ENCODE data around the gene KATNB1. TPM values are rescaled to one million over a fixed set of nuclear protein-coding genes. Genes with fewer than 3 reads are reported as not detected.
"Not testable (repeated sequence)": the region's sequence is repeated elsewhere in the genome, so short reads cannot be mapped to it uniquely, and the experiment has no call there.

Gene KATNB1
- total RNA-seq, 1 experiment from 2014 or later, result 60.4 TPM

- TF ChIP-seq CDX4 (CRISPR knock-in tag; IDR thresholded peaks at IDR 0.05; ENCODE audit: borderline replicate concordance), result no peak
Observed at GRCh38 chr16:57781349-57781740, 45.8 kb downstream of the KATNB1 start (continued).

DNA sequence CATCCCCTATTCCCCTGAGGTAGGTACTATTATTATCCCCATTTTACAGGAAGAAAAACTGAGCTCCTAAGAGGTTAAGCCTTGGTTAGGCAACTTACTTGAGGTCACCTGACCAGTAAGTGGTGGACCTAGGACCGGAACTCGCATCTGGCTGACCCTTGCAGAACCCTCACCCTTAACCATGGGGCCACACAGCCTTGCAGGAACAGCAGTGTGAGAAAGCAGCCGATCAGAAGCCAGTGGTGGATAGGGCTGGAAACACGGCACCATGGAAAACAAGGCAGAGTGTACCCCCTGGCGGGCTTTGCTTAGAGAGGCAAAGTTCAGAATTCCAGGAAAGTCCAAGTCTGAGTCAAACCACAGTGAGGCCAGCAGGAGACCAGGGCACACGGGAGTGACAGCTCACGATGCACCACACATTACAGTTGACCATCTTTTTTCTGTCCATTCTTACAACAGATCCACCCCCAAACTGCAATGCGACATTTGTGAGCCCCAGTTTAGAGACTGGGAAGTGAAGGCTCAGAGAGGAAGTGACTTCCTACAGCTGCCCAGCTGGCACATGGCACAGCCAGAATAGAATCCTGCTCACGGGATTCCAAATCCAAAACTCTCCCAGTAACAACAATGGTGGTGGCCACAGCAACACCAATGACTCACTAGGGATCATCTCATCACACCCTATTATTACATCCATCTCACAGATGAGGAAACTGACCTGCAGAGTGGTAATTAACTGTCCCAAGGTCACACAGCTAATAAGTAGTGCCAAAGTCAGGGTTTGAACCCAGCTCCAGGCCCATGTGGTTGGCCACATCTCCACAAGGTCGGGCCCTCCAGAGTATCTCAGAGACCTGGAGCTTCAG, 46.4 kb downstream of the KATNB1 start:
- Mint-ChIP-seq H3K27me3 (ENCODE audit: low read depth) (no peaks in the 10 kb centered on the region), H3K4me3 (no peak overlapping the region), H3K9me3 (no peaks in the 10 kb centered on the region), H3K4me1 (peaks cover 8% of the 10 kb centered on the region), H3K27ac (peak overlapping the region; percentile 63; the same call in 1 of the 2 replicates), H3K36me3 (no peaks in the 10 kb centered on the region)
- CTCF ChIA-PET, result interaction anchor here (0.6 to 1.7 kb wide), 5 partner anchors 13 to 125 kb away, joined by 3 to 6 read pairs (median 3); no protein-coding TSS in a partner anchor
- POLR2A ChIA-PET, result no interaction called here
- no peak for DNase-seq (ENCODE audit: low spot score)
- TF ChIP-seq SMAD3 (CRISPR knock-in tag; IDR thresholded peaks at IDR 0.05; ENCODE audit: borderline replicate concordance), result no peak
- TF ChIP-seq NFYB (CRISPR knock-in tag; conservative IDR thresholded peaks at IDR 0.05; ENCODE audit: low read depth), result no peak
- no peak for TF ChIP-seq RELA (CRISPR knock-in tag; IDR thresholded peaks at IDR 0.05; ENCODE audit: borderline replicate concordance)
- TF ChIP-seq TEAD4 (CRISPR knock-in tag; IDR thresholded peaks at IDR 0.05), result no peak
- 0 out of 2 replicates have a peak, but pooled peaks have one; percentile 22 for TF ChIP-seq GABPB1 (CRISPR knock-in tag; IDR thresholded peaks at IDR 0.05)
- TF ChIP-seq ERG (CRISPR knock-in tag; IDR thresholded peaks at IDR 0.05), result no peak
- TF ChIP-seq SMAD4 (CRISPR knock-in tag; IDR thresholded peaks at IDR 0.05), result no peak
- no peak for TF ChIP-seq ZNF671 (CRISPR knock-in tag; IDR thresholded peaks at IDR 0.05)
- no peak for ATAC-seq

DNA sequence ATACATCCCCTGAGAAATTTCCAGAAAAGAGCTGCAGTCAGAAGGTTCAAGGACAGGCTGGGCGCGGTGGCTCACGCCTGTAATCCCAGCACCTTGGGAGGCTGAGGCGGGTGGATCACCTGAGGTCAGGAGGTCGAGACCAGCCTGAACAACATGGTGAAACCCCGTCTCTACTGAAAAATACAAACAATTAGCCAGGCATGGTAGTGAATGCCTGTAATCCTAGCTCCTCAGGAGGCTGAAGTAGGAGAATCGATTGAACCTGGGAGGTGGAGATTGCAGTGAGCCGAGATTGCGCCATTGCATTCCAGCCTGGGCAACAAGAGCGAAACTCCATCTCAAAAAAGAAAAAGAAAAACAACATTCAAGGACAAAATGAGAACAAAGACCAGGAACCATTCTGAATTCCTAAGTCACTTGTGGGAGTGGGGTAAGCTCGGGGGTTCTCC, 47.1 kb downstream of the KATNB1 start:
- TF ChIP-seq GABPB1 (CRISPR knock-in tag; IDR thresholded peaks at IDR 0.05), result peak; percentile 83
- H3K36me3 Mint-ChIP-seq; DNase-seq (ENCODE audit: low spot score); H3K27me3 Mint-ChIP-seq (ENCODE audit: low read depth); POLR2A ChIA-PET; H3K9me3 Mint-ChIP-seq; H3K4me1 Mint-ChIP-seq; ATAC-seq; H3K4me3 Mint-ChIP-seq: not testable (repeated sequence)
- peak overlapping the region; percentile 63 for H3K27ac Mint-ChIP-seq
- CTCF ChIA-PET, result interaction anchor here (0.7 to 1.7 kb wide), 3 partner anchors 12 to 124 kb away, joined by 3 to 6 read pairs (median 4); no protein-coding TSS in a partner anchor

DNA sequence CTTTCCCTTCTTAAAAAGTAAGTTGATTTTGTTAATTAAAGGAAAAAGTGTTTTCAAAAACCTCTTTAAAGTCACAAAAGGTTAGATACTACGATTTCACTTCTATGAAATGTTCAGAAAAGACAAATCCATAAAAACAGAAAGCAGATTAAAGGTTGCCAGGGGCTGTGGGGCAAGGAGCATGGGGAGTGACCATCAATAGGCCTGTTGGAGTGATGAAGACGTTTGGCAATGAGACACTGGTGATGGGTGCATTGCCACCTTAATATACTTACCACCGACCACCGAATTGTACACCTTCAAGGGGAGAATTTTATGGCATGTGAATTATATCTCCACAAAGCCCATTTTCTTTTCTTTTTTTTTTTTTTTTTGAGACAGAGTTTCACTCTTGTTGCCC, 47.5 kb downstream of the KATNB1 start:
- Mint-ChIP-seq H3K4me1 (peaks cover 6% of the 10 kb centered on the region; the same call in 1 of the 2 replicates), H3K9me3 (no peaks in the 10 kb centered on the region)
- CTCF ChIA-PET, result interaction anchor here (1.5 to 1.7 kb wide), 2 partner anchors 12 to 124 kb away, joined by 4 to 6 read pairs; no protein-coding TSS in a partner anchor
- TF ChIP-seq STAT6 (CRISPR knock-in tag; conservative IDR thresholded peaks at IDR 0.05; ENCODE audit: low read depth) (no peak), EMX1 (CRISPR knock-in tag; IDR thresholded peaks at IDR 0.05) (no peak), JUN (CRISPR knock-in tag; IDR thresholded peaks at IDR 0.05) (no peak), ETV6 (CRISPR knock-in tag; IDR thresholded peaks at IDR 0.05) (no peak), NR1H2 (CRISPR knock-in tag; IDR thresholded peaks at IDR 0.05) (no peak), ZNF232 (CRISPR knock-in tag; IDR thresholded peaks at IDR 0.05) (no peak), GABPB1 (CRISPR knock-in tag; IDR thresholded peaks at IDR 0.05) (no peak), ATF1 (CRISPR knock-in tag; IDR thresholded peaks at IDR 0.05) (no peak)
- TF ChIP-seq, protein P1, sequence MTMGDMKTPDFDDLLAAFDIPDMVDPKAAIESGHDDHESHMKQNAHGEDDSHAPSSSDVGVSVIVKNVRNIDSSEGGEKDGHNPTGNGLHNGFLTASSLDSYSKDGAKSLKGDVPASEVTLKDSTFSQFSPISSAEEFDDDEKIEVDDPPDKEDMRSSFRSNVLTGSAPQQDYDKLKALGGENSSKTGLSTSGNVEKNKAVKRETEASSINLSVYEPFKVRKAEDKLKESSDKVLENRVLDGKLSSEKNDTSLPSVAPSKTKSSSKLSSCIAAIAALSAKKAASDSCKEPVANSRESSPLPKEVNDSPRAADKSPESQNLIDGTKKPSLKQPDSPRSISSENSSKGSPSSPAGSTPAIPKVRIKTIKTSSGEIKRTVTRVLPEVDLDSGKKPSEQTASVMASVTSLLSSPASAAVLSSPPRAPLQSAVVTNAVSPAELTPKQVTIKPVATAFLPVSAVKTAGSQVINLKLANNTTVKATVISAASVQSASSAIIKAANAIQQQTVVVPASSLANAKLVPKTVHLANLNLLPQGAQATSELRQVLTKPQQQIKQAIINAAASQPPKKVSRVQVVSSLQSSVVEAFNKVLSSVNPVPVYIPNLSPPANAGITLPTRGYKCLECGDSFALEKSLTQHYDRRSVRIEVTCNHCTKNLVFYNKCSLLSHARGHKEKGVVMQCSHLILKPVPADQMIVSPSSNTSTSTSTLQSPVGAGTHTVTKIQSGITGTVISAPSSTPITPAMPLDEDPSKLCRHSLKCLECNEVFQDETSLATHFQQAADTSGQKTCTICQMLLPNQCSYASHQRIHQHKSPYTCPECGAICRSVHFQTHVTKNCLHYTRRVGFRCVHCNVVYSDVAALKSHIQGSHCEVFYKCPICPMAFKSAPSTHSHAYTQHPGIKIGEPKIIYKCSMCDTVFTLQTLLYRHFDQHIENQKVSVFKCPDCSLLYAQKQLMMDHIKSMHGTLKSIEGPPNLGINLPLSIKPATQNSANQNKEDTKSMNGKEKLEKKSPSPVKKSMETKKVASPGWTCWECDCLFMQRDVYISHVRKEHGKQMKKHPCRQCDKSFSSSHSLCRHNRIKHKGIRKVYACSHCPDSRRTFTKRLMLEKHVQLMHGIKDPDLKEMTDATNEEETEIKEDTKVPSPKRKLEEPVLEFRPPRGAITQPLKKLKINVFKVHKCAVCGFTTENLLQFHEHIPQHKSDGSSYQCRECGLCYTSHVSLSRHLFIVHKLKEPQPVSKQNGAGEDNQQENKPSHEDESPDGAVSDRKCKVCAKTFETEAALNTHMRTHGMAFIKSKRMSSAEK (CRISPR knock-in tag; IDR thresholded peaks at IDR 0.05; ENCODE audit: borderline replicate concordance), result no peak
- TF ChIP-seq, protein P2, sequence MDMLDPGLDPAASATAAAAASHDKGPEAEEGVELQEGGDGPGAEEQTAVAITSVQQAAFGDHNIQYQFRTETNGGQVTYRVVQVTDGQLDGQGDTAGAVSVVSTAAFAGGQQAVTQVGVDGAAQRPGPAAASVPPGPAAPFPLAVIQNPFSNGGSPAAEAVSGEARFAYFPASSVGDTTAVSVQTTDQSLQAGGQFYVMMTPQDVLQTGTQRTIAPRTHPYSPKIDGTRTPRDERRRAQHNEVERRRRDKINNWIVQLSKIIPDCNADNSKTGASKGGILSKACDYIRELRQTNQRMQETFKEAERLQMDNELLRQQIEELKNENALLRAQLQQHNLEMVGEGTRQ (CRISPR knock-in tag; IDR thresholded peaks at IDR 0.05), result no peak

More for the DNA sequence above, 47.5 kb downstream of the KATNB1 start:
- no peak overlapping the region for H3K27ac Mint-ChIP-seq
- no peak for ATAC-seq
- H3K36me3 Mint-ChIP-seq, result no peaks in the 10 kb centered on the region
- no peaks in the 10 kb centered on the region for H3K27me3 Mint-ChIP-seq (ENCODE audit: low read depth)
- POLR2A ChIA-PET, result no interaction called here
- no peak overlapping the region for H3K4me3 Mint-ChIP-seq
- DNase-seq (ENCODE audit: low spot score), result no peak
